Astrocyte (in vitro differentiated cells and primary cell): ENCODE results near the gene HTR1D. TPM values are rescaled to one million over a fixed set of nuclear protein-coding genes. Genes with fewer than 3 reads are reported as not detected.

Experiments used
- DNase-seq: peaks from one replicate; pipeline ENCODE4 v3.0.0-alpha.2; 2010; ENCODE audit warnings: low read depth
- FAIRE-seq: peaks from 2 replicates; lab custom pipeline; 2011; peaks lifted over from hg19 to GRCh38; lab: Jason Lieb, UNC
- H2AFZ ChIP-seq: 2 replicates; pipeline ENCODE4 v1.6.0; 2012; ENCODE audit warnings: low read depth, low read length, inconsistent platforms
- H3K27ac ChIP-seq: 2 replicates; pipeline ENCODE4 v1.5.1; 2011; ENCODE audit warnings: low read depth, low read length, inconsistent platforms
- H3K27me3 ChIP-seq: 2 replicates; pipeline ENCODE4 v1.6.0; 2011; ENCODE audit warnings: low read length, inconsistent platforms; ENCODE audit not compliant: insufficient read depth
- H3K36me3 ChIP-seq: 2 replicates; pipeline ENCODE4 v1.5.1; 2011; ENCODE audit warnings: low read length, inconsistent platforms; ENCODE audit not compliant: insufficient read depth
- H3K4me1 ChIP-seq: 2 replicates; pipeline ENCODE4 v1.5.1; 2011; ENCODE audit warnings: low read length, inconsistent platforms; ENCODE audit not compliant: insufficient read depth
- H3K4me2 ChIP-seq: 2 replicates; pipeline ENCODE4 v1.6.0; 2012; ENCODE audit warnings: low read length, inconsistent platforms
- H3K4me3 ChIP-seq: 2 replicates; pipeline ENCODE4 v1.5.1; 2011; ENCODE audit warnings: low read depth, mild to moderate bottlenecking, low read length, inconsistent platforms; ENCODE audit not compliant: insufficient read depth
- H3K79me2 ChIP-seq: 2 replicates; pipeline ENCODE4 v1.6.0; 2012; ENCODE audit warnings: mild to moderate bottlenecking, low read length, inconsistent platforms; ENCODE audit not compliant: insufficient read depth
- H3K9ac ChIP-seq: 2 replicates; pipeline ENCODE4 v1.6.0; 2012; ENCODE audit warnings: mild to moderate bottlenecking, low read length, inconsistent platforms
- H3K9me3 ChIP-seq: 2 replicates; pipeline ENCODE4 v1.5.1; 2012; ENCODE audit warnings: low read depth, mild to moderate bottlenecking, low read length, inconsistent platforms; ENCODE audit not compliant: insufficient read depth
- H4K20me1 ChIP-seq: 2 replicates; pipeline ENCODE4 v1.6.0; 2012; ENCODE audit warnings: low read length, inconsistent platforms; ENCODE audit not compliant: insufficient read depth
- H3K27ac Mint-ChIP-seq: one replicate; pipeline ENCODE4 v1.8.0; 2021; ENCODE audit warnings: mild to moderate bottlenecking, mixed read lengths; ENCODE audit not compliant: unreplicated experiment
- H3K27me3 Mint-ChIP-seq: one replicate; pipeline ENCODE4 v1.8.0; 2021; ENCODE audit warnings: low read depth, mixed read lengths; ENCODE audit not compliant: unreplicated experiment
- H3K36me3 Mint-ChIP-seq: one replicate; pipeline ENCODE4 v1.8.0; 2021; ENCODE audit warnings: low read depth, mixed read lengths; ENCODE audit not compliant: unreplicated experiment
- H3K4me1 Mint-ChIP-seq: one replicate; pipeline ENCODE4 v1.8.0; 2021; ENCODE audit warnings: low read depth, mixed read lengths; ENCODE audit not compliant: unreplicated experiment
- H3K4me3 Mint-ChIP-seq: one replicate; pipeline ENCODE4 v1.8.0; 2021; ENCODE audit warnings: mild to moderate bottlenecking, moderate library complexity, mixed read lengths; ENCODE audit not compliant: unreplicated experiment
- H3K9me3 Mint-ChIP-seq: one replicate; pipeline ENCODE4 v1.8.0; 2021; ENCODE audit warnings: mild to moderate bottlenecking, mixed read lengths; ENCODE audit not compliant: unreplicated experiment
- EZH2 ChIP-seq: IDR thresholded peaks from 2 replicates; pipeline ENCODE4 v1.6.1; 2012; ENCODE audit warnings: mild to moderate bottlenecking, low read length, inconsistent platforms; ENCODE audit not compliant: insufficient read depth
- total RNA-seq: library from RNA; stranded (reverse); gene quantifications from 2 replicates; pipeline ENCODE4 v1.2.1, GENCODE V29; 2021
- TF ChIP-seq, protein P1 (sequence below): IDR thresholded peaks from 2 replicates; pipeline ENCODE4 v1.5.1; 2011; ENCODE audit warnings: low read depth, mild to moderate bottlenecking, inconsistent platforms, low read length, moderate library complexity; ENCODE audit not compliant: insufficient read depth

HTR1D gene
- total RNA-seq, 1 donor from 2014 or later, result 3.3 TPM

DNA sequence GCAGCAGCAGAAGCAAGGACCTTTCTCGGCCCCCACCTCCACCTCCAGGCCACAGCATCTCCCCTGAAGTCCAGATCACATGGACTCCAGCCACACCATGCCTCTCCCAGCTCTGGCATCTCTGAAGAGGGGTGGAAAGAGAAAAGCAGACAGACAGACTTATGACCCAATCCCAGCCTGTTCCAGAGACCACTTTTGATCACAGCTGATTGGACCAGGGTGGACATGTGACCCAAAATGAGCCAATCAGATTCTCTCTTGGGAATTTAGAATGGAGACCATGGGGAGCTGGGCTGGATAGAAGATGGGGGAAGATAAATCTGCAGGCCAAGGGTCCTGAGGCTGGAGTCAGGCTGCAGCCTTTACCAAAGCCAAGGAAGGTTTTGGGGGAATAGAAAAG, 16.4 kb downstream of the HTR1D start:
- peaks cover 17% of the 10 kb centered on the region for H3K4me1 Mint-ChIP-seq
- H3K4me1 ChIP-seq, result peaks cover 27% of the 10 kb centered on the region
- H3K9ac ChIP-seq, result no peak overlapping the region
- no peak overlapping the region for H3K4me3 ChIP-seq
- H3K27ac ChIP-seq, result no peak overlapping the region
- H3K4me3 Mint-ChIP-seq, result no peak overlapping the region
- H3K27me3 Mint-ChIP-seq, result no peaks in the 10 kb centered on the region
- no peaks in the 10 kb centered on the region for H3K27me3 ChIP-seq
- no peak overlapping the region for H2AFZ ChIP-seq
- H3K36me3 Mint-ChIP-seq, result no peaks in the 10 kb centered on the region
- TF ChIP-seq, protein P1, sequence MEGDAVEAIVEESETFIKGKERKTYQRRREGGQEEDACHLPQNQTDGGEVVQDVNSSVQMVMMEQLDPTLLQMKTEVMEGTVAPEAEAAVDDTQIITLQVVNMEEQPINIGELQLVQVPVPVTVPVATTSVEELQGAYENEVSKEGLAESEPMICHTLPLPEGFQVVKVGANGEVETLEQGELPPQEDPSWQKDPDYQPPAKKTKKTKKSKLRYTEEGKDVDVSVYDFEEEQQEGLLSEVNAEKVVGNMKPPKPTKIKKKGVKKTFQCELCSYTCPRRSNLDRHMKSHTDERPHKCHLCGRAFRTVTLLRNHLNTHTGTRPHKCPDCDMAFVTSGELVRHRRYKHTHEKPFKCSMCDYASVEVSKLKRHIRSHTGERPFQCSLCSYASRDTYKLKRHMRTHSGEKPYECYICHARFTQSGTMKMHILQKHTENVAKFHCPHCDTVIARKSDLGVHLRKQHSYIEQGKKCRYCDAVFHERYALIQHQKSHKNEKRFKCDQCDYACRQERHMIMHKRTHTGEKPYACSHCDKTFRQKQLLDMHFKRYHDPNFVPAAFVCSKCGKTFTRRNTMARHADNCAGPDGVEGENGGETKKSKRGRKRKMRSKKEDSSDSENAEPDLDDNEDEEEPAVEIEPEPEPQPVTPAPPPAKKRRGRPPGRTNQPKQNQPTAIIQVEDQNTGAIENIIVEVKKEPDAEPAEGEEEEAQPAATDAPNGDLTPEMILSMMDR, result no peak
- TF ChIP-seq EZH2, result no peak
- no peak for FAIRE-seq
- no peaks in the 10 kb centered on the region for H4K20me1 ChIP-seq
- no peaks in the 10 kb centered on the region for H3K9me3 ChIP-seq
- H3K9me3 Mint-ChIP-seq, result peaks cover 4% of the 10 kb centered on the region
- DNase-seq, result no peak
- peak overlapping the region; percentile 18 for H3K27ac Mint-ChIP-seq
- no peaks in the 10 kb centered on the region for H3K36me3 ChIP-seq
- no peaks in the 10 kb centered on the region for H3K79me2 ChIP-seq
- H3K4me2 ChIP-seq, result no peak overlapping the region

DNA sequence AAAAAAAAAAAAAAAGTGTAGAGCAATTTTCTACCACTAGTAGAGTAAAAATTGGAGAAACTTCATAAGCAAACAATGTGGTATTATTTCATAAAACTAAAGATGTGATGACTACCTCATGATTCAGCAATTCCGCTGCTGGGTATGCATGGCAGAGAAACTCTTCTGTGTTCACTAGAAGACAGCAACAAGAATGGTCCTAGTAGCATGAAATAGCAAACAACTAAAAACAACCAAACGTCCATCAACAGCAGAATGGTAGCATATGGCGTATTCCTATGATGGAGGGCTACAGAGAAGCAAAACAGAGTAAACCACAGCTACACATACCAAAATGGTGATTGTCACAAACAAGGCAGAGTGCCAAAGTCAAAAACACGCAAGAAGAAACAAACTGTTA, 18.9 kb downstream of the HTR1D start:
- peaks cover 2% of the 10 kb centered on the region for H3K9me3 Mint-ChIP-seq
- no peak for TF ChIP-seq EZH2
- TF ChIP-seq, protein P1, result peak; percentile 21
- FAIRE-seq (peak; percentile 98), DNase-seq (peak; percentile 95)
- H3K4me3 Mint-ChIP-seq, result no peak overlapping the region
- no peaks in the 10 kb centered on the region for H4K20me1 ChIP-seq
- H3K4me1 Mint-ChIP-seq, result peaks cover 35% of the 10 kb centered on the region
- no peak overlapping the region for H2AFZ ChIP-seq
- H3K27ac ChIP-seq, result peak overlapping the region; percentile 100
- no peaks in the 10 kb centered on the region for H3K36me3 ChIP-seq
- H3K9ac ChIP-seq, result peak overlapping the region; percentile 49
- H3K27ac Mint-ChIP-seq, result peak overlapping the region; percentile 42
- no peak overlapping the region for H3K4me3 ChIP-seq
- no peaks in the 10 kb centered on the region for H3K9me3 ChIP-seq
- no peaks in the 10 kb centered on the region for H3K27me3 Mint-ChIP-seq
- peak overlapping the region; percentile 32 for H3K4me2 ChIP-seq
- no peaks in the 10 kb centered on the region for H3K79me2 ChIP-seq
- H3K27me3 ChIP-seq, result no peaks in the 10 kb centered on the region
- H3K36me3 Mint-ChIP-seq, result no peaks in the 10 kb centered on the region
- peaks cover 50% of the 10 kb centered on the region for H3K4me1 ChIP-seq

DNA sequence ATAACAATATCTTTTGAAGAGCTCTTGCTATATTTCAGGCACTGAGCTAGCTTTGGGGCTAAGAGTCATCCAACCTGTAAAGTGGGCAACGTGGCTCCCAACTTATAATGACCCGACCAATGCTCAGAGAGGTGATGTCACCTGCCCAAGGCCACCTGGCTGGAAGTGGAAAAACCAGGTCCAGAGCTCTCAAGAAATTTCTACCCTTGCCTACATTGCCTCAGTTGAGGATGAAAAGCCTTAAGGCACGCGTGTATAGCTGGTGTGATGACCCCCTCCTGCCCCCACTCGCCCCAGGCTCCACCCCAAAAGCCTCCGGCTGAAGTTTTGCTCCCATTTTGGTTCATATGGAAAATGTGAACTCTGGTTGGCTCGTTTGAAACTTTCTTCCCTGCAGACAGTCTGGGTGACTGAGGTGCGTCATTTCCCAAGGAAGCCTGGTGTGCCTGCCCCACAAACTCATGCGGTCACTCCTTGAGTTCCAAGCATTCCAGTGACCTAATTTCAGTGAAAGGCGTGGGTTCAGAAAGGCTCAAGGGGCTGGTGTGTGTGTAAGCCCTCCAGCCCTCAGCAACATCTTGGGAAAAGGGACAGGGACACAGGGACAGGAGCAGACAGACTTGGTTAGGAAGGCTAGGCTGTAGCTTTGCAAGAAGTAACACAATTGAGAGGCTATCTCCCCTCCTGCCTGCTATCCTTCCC, 20.5 kb downstream of the HTR1D start:
- Histone ChIP-seq H3K36me3 (no peaks in the 10 kb centered on the region), H3K27me3 (no peaks in the 10 kb centered on the region), H3K27ac (peak overlapping the region; percentile 100), H4K20me1 (no peaks in the 10 kb centered on the region), H2AFZ (no peak overlapping the region), H3K4me1 (peaks cover 47% of the 10 kb centered on the region), H3K4me3 (peak overlapping the region; percentile 48), H3K4me2 (peak overlapping the region; percentile 78), H3K79me2 (no peaks in the 10 kb centered on the region), H3K9me3 (no peaks in the 10 kb centered on the region), H3K9ac (peak overlapping the region; percentile 87)
- peak overlapping the region; percentile 34 for H3K4me3 Mint-ChIP-seq
- DNase-seq, result peak; percentile 100
- H3K4me1 Mint-ChIP-seq, result peaks cover 38% of the 10 kb centered on the region
- peak overlapping the region; percentile 100 for H3K27ac Mint-ChIP-seq
- peak; percentile 99 for FAIRE-seq
- no peaks in the 10 kb centered on the region for H3K27me3 Mint-ChIP-seq
- H3K9me3 Mint-ChIP-seq, result peaks cover 2% of the 10 kb centered on the region
- H3K36me3 Mint-ChIP-seq, result peaks cover 2% of the 10 kb centered on the region
- no peak for TF ChIP-seq EZH2
- TF ChIP-seq, protein P1, result no peak
